Stimulated activated CD4-positive, alpha-beta T cell treated with anti-CD3 and anti-CD28 coated beads, Interleukin-12 subunit alpha, Interleukin-12 subunit beta, amount 100 ng/mL, for 48 hours (primary cell): ENCODE results near the gene HLF.

Source experiments
- DNase-seq, 3 donors: peaks; one replicate each; pipeline ENCODE4 v3.0.0-alpha.2; 2020; ENCODE audit warnings: low read depth in 2 of 3, low spot score in 1 of 3

HLF gene

GRCh38 chr17:55254375-55254774 is 10.4 kb upstream of the HLF start:
- no peak for DNase-seq

- DNase-seq = no peak
Measured at GRCh38 chr17:55258578-55259135, 6.1 kb upstream of the HLF start.

GRCh38 chr17:55259684-55260111 is 5.1 kb upstream of the HLF start:
- DNase-seq = no peak

GRCh38 chr17:55261311-55261710 is 3.4 kb upstream of the HLF start:
- no peak for DNase-seq

- no peak for DNase-seq
Measured at GRCh38 chr17:55263569-55264277, 1.0 kb upstream of the HLF start.

- no peak for DNase-seq
Measured at GRCh38 chr17:55264278-55264644, 499 bp upstream of the HLF start.

- DNase-seq = no peak
Measured at GRCh38 chr17:55265311-55266021, 706 bp downstream of the HLF start.

- no peak for DNase-seq
Measured at GRCh38 chr17:55266051-55266957, 1.5 kb downstream of the HLF start.

- DNase-seq = no peak
Measured at GRCh38 chr17:55266958-55267688, 2.4 kb downstream of the HLF start.

- no peak for DNase-seq
Measured at GRCh38 chr17:55267777-55268648, 3.3 kb downstream of the HLF start.

GRCh38 chr17:55268649-55269480 is 4.1 kb downstream of the HLF start:
- no peak for DNase-seq

GRCh38 chr17:55269894-55270293 is 5.1 kb downstream of the HLF start:
- no peak for DNase-seq

GRCh38 chr17:55271223-55271571 is 6.4 kb downstream of the HLF start:
- no peak for DNase-seq

- no peak for DNase-seq
Measured at GRCh38 chr17:55271958-55272710, 7.4 kb downstream of the HLF start.

GRCh38 chr17:55272711-55273578 is 8.2 kb downstream of the HLF start:
- no peak for DNase-seq

GRCh38 chr17:55273579-55274354 is 9.0 kb downstream of the HLF start:
- no peak for DNase-seq
